OCI-M1 (cell line): ENCODE data around the gene MPV17.
"Not testable (repeated sequence)": the region's sequence is repeated elsewhere in the genome, so short reads cannot be mapped to it uniquely, and the experiment has no call there.

Experiments used
- DNase-seq: peaks from one replicate; lab custom pipeline; 2025; lab: John Stamatoyannopoulos, UW

The MPV17 gene

GRCh38 chr2:27298391-27299080, 24.4 kb downstream of the MPV17 start:
- DNase-seq = no peak

GRCh38 chr2:27297195-27297594, 25.7 kb downstream of the MPV17 start:
- DNase-seq = no peak

- no peak for DNase-seq
Measured at GRCh38 chr2:27296481-27296880, 26.4 kb downstream of the MPV17 start.

GRCh38 chr2:27294928-27295327, 28.0 kb downstream of the MPV17 start:
- no peak for DNase-seq

GRCh38 chr2:27291865-27292264, 31.0 kb downstream of the MPV17 start:
- peak; percentile 27 for DNase-seq

GRCh38 chr2:27290549-27290948, 32.3 kb downstream of the MPV17 start:
- no peak for DNase-seq

GRCh38 chr2:27288610-27289009, 34.3 kb downstream of the MPV17 start:
- no peak for DNase-seq

- no peak for DNase-seq
Measured at GRCh38 chr2:27285481-27285880, 37.4 kb downstream of the MPV17 start.

- no peak for DNase-seq
Measured at GRCh38 chr2:27284996-27285395, 37.9 kb downstream of the MPV17 start.

- DNase-seq = no peak
Measured at GRCh38 chr2:27282892-27283291, 40.0 kb downstream of the MPV17 start.

GRCh38 chr2:27281855-27282559, 40.9 kb downstream of the MPV17 start, which contains the start of gene TRIM54:
Gene TRIM54, plus strand, starts transcription at chr2:27282429. Its CDS starts 303 bp downstream, at chr2:27282732.
- DNase-seq = no peak

GRCh38 chr2:27281442-27281841, 41.5 kb downstream of the MPV17 start:
- no peak for DNase-seq

GRCh38 chr2:27280826-27281225, 42.1 kb downstream of the MPV17 start:
- no peak for DNase-seq

- no peak for DNase-seq
Measured at GRCh38 chr2:27278010-27278409, 44.9 kb downstream of the MPV17 start.

GRCh38 chr2:27275211-27276150, 47.4 kb downstream of the MPV17 start, which contains the start of gene DNAJC5G:
Gene DNAJC5G, plus strand, starts transcription at chr2:27275433. Its CDS starts 1,296 bp downstream, at chr2:27276729.
- no peak for DNase-seq

- not testable (repeated sequence) for DNase-seq
Measured at GRCh38 chr2:27272537-27273522, 50.1 kb downstream of the MPV17 start.

- DNase-seq = peak; percentile 60
Measured at GRCh38 chr2:27271631-27272340, 51.1 kb downstream of the MPV17 start.

GRCh38 chr2:27270670-27271069, 52.2 kb downstream of the MPV17 start:
- peak; percentile 53 for DNase-seq

- no peak for DNase-seq
Measured at GRCh38 chr2:27270131-27270530, 52.8 kb downstream of the MPV17 start.

GRCh38 chr2:27268296-27268695, 54.6 kb downstream of the MPV17 start:
- not testable (repeated sequence) for DNase-seq

GRCh38 chr2:27265536-27265870, 57.4 kb downstream of the MPV17 start:
- no peak for DNase-seq
